MM.1S (cell line): ENCODE measurements around the gene TESK2.

ENCODE experiments used
- EZH2 ChIP-seq: fragments of 300-600 bp; sonication (generic); optimal IDR thresholded peaks from 2 replicates; pipeline ENCODE3; 2017; ENCODE audit warnings: low read depth, mild to moderate bottlenecking, antibody characterized with exemption, low read length, mixed read lengths
- TF ChIP-seq, protein P1 (sequence below): fragments of 300-600 bp; sonication (generic); IDR thresholded peaks from 2 replicates; pipeline ENCODE4 v1.5.1; 2016; ENCODE audit warnings: antibody characterized with exemption, low read length, mixed read lengths

DNA sequence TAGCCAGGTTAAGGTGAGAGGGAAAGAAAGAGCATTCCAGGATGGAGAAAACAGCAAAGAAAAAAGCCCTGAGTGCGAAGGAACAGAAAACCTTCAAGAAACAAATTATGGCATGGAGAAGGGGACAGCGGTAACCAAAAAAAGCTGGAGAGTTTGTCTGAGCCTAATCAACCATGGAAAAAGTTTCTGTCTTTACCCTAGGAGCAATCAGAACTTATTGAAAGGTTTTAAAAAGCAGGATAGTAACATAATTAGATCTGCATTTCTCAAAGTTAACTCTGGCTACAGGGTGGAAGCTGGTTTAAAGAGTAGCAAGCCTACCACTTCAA is 190.3 kb downstream of the TESK2 start:
- TF ChIP-seq, protein P1, sequence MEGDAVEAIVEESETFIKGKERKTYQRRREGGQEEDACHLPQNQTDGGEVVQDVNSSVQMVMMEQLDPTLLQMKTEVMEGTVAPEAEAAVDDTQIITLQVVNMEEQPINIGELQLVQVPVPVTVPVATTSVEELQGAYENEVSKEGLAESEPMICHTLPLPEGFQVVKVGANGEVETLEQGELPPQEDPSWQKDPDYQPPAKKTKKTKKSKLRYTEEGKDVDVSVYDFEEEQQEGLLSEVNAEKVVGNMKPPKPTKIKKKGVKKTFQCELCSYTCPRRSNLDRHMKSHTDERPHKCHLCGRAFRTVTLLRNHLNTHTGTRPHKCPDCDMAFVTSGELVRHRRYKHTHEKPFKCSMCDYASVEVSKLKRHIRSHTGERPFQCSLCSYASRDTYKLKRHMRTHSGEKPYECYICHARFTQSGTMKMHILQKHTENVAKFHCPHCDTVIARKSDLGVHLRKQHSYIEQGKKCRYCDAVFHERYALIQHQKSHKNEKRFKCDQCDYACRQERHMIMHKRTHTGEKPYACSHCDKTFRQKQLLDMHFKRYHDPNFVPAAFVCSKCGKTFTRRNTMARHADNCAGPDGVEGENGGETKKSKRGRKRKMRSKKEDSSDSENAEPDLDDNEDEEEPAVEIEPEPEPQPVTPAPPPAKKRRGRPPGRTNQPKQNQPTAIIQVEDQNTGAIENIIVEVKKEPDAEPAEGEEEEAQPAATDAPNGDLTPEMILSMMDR, result no peak
- TF ChIP-seq EZH2, result no peak
